HG03097 (cell line): ENCODE results near the gene THAP7.

Experiments
- ATAC-seq: cut with Tn5 transposase; IDR thresholded peaks from one replicate; pipeline ENCODE4 v1.9.1; 2021; ENCODE audit not compliant: unreplicated experiment, low FRiP score

The THAP7 gene

GRCh38 chr22:20966883-20967696 is 34.8 kb downstream of the THAP7 start, which contains the start of gene AIFM3:
Gene AIFM3, plus strand, starts transcription at chr22:20967255. Its CDS starts 690 bp downstream, at chr22:20967945.
- no peak for ATAC-seq

- ATAC-seq = no peak
Measured at GRCh38 chr22:20965888-20966855, 35.7 kb downstream of the THAP7 start.

- no peak for ATAC-seq
Measured at GRCh38 chr22:20965104-20965887, 36.6 kb downstream of the THAP7 start.

- ATAC-seq = no peak
Measured at GRCh38 chr22:20964799-20965103, 37.2 kb downstream of the THAP7 start.

- no peak for ATAC-seq
Measured at GRCh38 chr22:20964090-20964798, 37.7 kb downstream of the THAP7 start.

- no peak for ATAC-seq
Measured at GRCh38 chr22:20963201-20964052, 38.5 kb downstream of the THAP7 start.

- ATAC-seq = no peak
Measured at GRCh38 chr22:20962491-20962945, 39.4 kb downstream of the THAP7 start.

- ATAC-seq = no peak
Measured at GRCh38 chr22:20960609-20961008, 41.3 kb downstream of the THAP7 start.

GRCh38 chr22:20959578-20960461 is 42.1 kb downstream of the THAP7 start:
- ATAC-seq = no peak

- ATAC-seq = no peak
Measured at GRCh38 chr22:20957683-20958431, 44.1 kb downstream of the THAP7 start.

GRCh38 chr22:20957102-20957682 is 44.7 kb downstream of the THAP7 start:
- ATAC-seq = no peak

- ATAC-seq = no peak
Measured at GRCh38 chr22:20956258-20957101, 45.4 kb downstream of the THAP7 start.

GRCh38 chr22:20955548-20955947 is 46.4 kb downstream of the THAP7 start:
- no peak for ATAC-seq

GRCh38 chr22:20953668-20954500 is 48.0 kb downstream of the THAP7 start:
- ATAC-seq = no peak

- ATAC-seq = no peak
Measured at GRCh38 chr22:20953342-20953608, 48.6 kb downstream of the THAP7 start.
